SH-SY5Y (cell line): ENCODE measurements around the gene ZP2.

Source experiments
- GATA2 ChIP-seq: IDR thresholded peaks from 2 replicates; pipeline ENCODE4 v1.6.1; 2011; ENCODE audit warnings: mild to moderate bottlenecking, low read depth, low read length
- GATA3 ChIP-seq: IDR thresholded peaks from 2 replicates; pipeline ENCODE4 v1.6.1; 2011; ENCODE audit warnings: low read depth, mild to moderate bottlenecking, low read length, moderate library complexity

DNA sequence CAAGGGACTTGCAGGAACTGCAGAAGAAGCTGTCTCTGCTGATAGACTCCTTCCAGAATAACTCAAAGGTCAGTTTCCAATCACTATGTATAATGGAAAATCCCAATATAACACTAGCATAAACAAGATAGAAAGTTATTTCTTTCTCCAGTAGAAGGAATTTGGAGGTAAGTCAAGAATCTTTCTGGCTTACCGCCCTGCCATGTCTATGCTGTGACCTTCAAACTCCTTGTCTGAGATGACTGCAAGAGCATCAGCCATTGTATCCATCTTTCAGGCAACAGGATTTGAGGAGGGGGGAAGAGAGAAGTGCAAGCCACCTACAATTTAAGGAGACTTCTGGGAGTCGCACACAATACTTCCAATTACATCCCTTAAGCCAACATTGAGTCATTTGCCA lies 50.2 kb downstream of the ZP2 start:
- TF ChIP-seq GATA2 (no peak), GATA3 (no peak)
